Activated CD4-positive, alpha-beta T cell treated with anti-CD3 and anti-CD28 coated beads, Interleukin-2, amount 10 ng/mL, durations not matched to agents 7 days and 5 days (primary cell): ENCODE measurements around the gene GUCY2D. TPM values are rescaled to one million over a fixed set of nuclear protein-coding genes. Genes with fewer than 3 reads are reported as not detected.

Source experiments
- CTCF ChIA-PET: fragments of 350-600 bp; sonication (Branson Sonifier 250); formaldehyde crosslinking; loops from one replicate; lab custom pipeline; 2021; ENCODE audit warnings: antibody characterized with exemption; lab: Charles Lee
- POLR2A ChIA-PET: fragments of 350-600 bp; sonication (Branson Sonifier 250); formaldehyde crosslinking; loops from one replicate; lab custom pipeline; 2021; ENCODE audit warnings: antibody characterized with exemption; lab: Charles Lee
- DNase-seq: peaks from one replicate; pipeline ENCODE4 v3.0.0-alpha.2; 2020
- H3K27ac Mint-ChIP-seq: one replicate; pipeline ENCODE4 v1.8.0; 2021; ENCODE audit warnings: mild to moderate bottlenecking, moderate library complexity, mixed read lengths
- H3K27me3 Mint-ChIP-seq: one replicate; pipeline ENCODE4 v1.8.0; 2021; ENCODE audit warnings: mixed read lengths
- H3K36me3 Mint-ChIP-seq: one replicate; pipeline ENCODE4 v1.8.0; 2021; ENCODE audit warnings: low read depth, mixed read lengths
- H3K4me1 Mint-ChIP-seq: one replicate; pipeline ENCODE4 v1.8.0; 2021; ENCODE audit warnings: mixed read lengths
- H3K4me3 Mint-ChIP-seq: one replicate; pipeline ENCODE4 v1.8.0; 2021; ENCODE audit warnings: mild to moderate bottlenecking, moderate library complexity, mixed read lengths
- H3K9me3 Mint-ChIP-seq: one replicate; pipeline ENCODE4 v1.8.0; 2021; ENCODE audit warnings: mixed read lengths
- total RNA-seq, 2 experiments: library from RNA; stranded (reverse); gene quantifications; one replicate each; pipeline ENCODE4 v1.2.3, GENCODE V29; 2021

GUCY2D gene
- total RNA-seq, 2 experiments from 2014 or later = not detected

DNA sequence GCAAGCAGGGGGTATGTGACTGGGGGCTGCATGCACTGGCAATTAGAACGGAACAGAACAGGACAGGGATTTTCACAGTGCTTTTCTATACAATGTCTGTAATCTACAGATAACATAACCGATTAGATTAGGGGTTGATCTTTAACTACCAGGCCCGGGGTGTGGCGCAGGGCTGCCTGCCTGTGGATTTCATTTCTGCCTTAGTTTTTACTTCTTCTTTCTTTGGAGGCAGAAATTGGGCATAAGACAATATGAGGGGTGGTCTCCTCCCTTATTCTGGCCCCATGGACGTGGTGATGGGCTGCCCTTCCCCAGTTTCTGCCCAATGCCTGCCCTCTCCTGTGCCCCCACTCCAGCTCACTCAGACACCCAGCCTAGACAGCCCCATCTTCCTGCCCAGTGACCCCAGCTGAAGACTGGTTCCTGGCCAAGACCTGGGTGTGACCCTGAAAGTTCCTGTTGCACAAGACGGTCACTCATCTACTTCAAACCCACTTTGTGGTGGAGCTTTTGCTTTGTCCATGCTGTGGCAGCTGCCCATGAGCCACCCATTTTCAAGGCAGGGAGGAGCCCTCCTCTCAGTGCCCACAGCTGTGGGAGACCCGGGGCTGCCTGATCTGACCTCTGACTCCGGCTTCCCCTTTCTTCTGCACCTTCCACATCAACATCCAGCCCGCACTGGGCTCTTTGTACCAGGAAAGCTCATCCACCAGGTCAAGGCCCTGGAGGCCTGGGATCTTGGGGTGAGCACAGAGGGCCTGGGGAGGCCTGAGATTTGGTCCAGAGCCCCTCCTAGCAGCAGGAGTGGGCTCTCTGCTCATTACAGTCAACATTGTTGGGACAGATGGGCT is 66.5 kb downstream of the GUCY2D start:
- DNase-seq = no peak
- H3K27ac Mint-ChIP-seq = no peak overlapping the region
- CTCF ChIA-PET = interaction anchor here (0.6 to 2.0 kb wide), 8 partner anchors 8 to 63 kb away, joined by 3 to 10 read pairs (median 4); no protein-coding TSS in a partner anchor
- peaks cover 16% of the 10 kb centered on the region for H3K4me1 Mint-ChIP-seq
- H3K27me3 Mint-ChIP-seq = peaks cover 48% of the 10 kb centered on the region
- H3K9me3 Mint-ChIP-seq = no peaks in the 10 kb centered on the region
- H3K36me3 Mint-ChIP-seq = no peaks in the 10 kb centered on the region
- POLR2A ChIA-PET = no interaction called here
- H3K4me3 Mint-ChIP-seq = no peak overlapping the region

DNA sequence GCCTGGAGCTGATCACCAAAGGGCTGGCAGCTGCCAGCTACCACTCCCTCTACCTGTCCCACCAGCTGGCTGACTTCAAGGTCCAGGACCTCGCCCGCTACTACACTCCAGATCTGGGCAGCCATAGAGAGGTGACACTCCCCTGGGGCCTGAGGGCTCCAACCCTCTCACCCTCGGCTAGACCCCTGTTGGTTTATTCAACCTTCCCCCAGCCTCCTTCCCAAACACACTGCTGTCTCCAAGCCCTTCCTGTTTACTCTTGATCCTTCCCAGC is 67.1 kb downstream of the GUCY2D start:
- H3K4me1 Mint-ChIP-seq = peaks cover 20% of the 10 kb centered on the region
- ChIA-PET POLR2A (no interaction called here), CTCF (interaction anchor here (0.6 to 2.0 kb wide), 6 partner anchors 9 to 63 kb away, joined by 3 to 10 read pairs (median 6); no protein-coding TSS in a partner anchor)
- H3K9me3 Mint-ChIP-seq = no peaks in the 10 kb centered on the region
- no peak overlapping the region for H3K4me3 Mint-ChIP-seq
- no peaks in the 10 kb centered on the region for H3K36me3 Mint-ChIP-seq
- peaks cover 50% of the 10 kb centered on the region for H3K27me3 Mint-ChIP-seq
- no peak for DNase-seq
- no peak overlapping the region for H3K27ac Mint-ChIP-seq

Other genes starting within 250 kb of the GUCY2D start
- gene KDM6B, start 168.4 kb upstream of the GUCY2D start, total RNA-seq = 10 to 100 TPM; 12.3 to 12.8 TPM
- gene TMEM88, start 147.5 kb upstream of the GUCY2D start, total RNA-seq = under 1 TPM; 0.55 to 0.87 TPM
- gene NAA38, start 145.1 kb upstream of the GUCY2D start, total RNA-seq = 10 to 100 TPM; 84.2 to 93.0 TPM
- gene CYB5D1, start 144.6 kb upstream of the GUCY2D start, total RNA-seq = 1 to 10 TPM; 8.2 to 9.0 TPM
- gene CHD3, start 113.8 kb upstream of the GUCY2D start, total RNA-seq = 100 to 1,000 TPM; 216 to 223 TPM
- 1 to 10 TPM; 4.4 to 4.5 TPM for gene RNF227, start 86.3 kb upstream of the GUCY2D start, total RNA-seq
- 10 to 100 TPM; 11.8 to 12.4 TPM for gene KCNAB3, start 72.8 kb upstream of the GUCY2D start, total RNA-seq
- 100 to 1,000 TPM; 235 to 251 TPM for gene TRAPPC1, start 70.7 kb upstream of the GUCY2D start, total RNA-seq
- 10 to 100 TPM; 74.3 to 77.4 TPM for gene CNTROB, start 70.4 kb upstream of the GUCY2D start, total RNA-seq
- gene ALOX15B, start 36.4 kb downstream of the GUCY2D start, total RNA-seq = not detected
- gene ALOX12B, start 85.1 kb downstream of the GUCY2D start, total RNA-seq = under 1 TPM; 0.27 to 0.31 TPM
- not detected for gene ALOXE3, start 115.9 kb downstream of the GUCY2D start, total RNA-seq
- under 1 TPM; 0.15 to 0.20 TPM for gene HES7, start 121.5 kb downstream of the GUCY2D start, total RNA-seq
- 10 to 100 TPM; 26.9 to 28.7 TPM for gene PER1, start 149.8 kb downstream of the GUCY2D start, total RNA-seq
- 10 to 100 TPM; 71.1 to 79.1 TPM for gene VAMP2, start 160.3 kb downstream of the GUCY2D start, total RNA-seq
- gene TMEM107, start 173.8 kb downstream of the GUCY2D start, total RNA-seq = 10 to 100 TPM; 34.8 to 37.2 TPM
- 10 to 100 TPM; 12.2 to 12.9 TPM for gene BORCS6, start 187.6 kb downstream of the GUCY2D start, total RNA-seq
- 100 to 1,000 TPM; 188 to 224 TPM for gene AURKB, start 208.0 kb downstream of the GUCY2D start, total RNA-seq
- gene CTC1, start 245.4 kb downstream of the GUCY2D start, total RNA-seq = 100 to 1,000 TPM; 125 to 126 TPM
- gene PFAS, start 246.7 kb downstream of the GUCY2D start, total RNA-seq = 10 to 100 TPM; 54.0 to 60.4 TPM